G401 (cell line): ENCODE data around the gene LHX6. TPM values are rescaled to one million over a fixed set of nuclear protein-coding genes. Genes with fewer than 3 reads are reported as not detected.
A peak's percentile ranks its signal among the peaks of the same experiment; 100 is the strongest.

Source experiments
- DNase-seq: peaks from one replicate; pipeline ENCODE4 v3.0.0-alpha.2; 2015; ENCODE audit warnings: low spot score
- in situ Hi-C: cut with HindIII; loops from 2 replicates; pipeline ENCODE4 v1.10.0; 2016; ENCODE audit warnings: low sequenced_read_pairs, mixed read lengths
- total RNA-seq: library from RNA; depleted of rRNA; stranded (reverse); fragments of >200 nt; shearing (Covaris generic); gene quantifications from 2 replicates; pipeline ENCODE4 v1.2.3, GENCODE V29; 2014

The LHX6 gene
- total RNA-seq, 1 experiment from 2014 or later, result 34.8 TPM

GRCh38 chr9:122197882-122198281 is 30.9 kb downstream of the LHX6 start:
- DNase-seq, result no peak
- in situ Hi-C loops, result no loop called here

- in situ Hi-C loops, result no loop called here
- DNase-seq, result no peak
Measured at GRCh38 chr9:122197426-122197825, 31.3 kb downstream of the LHX6 start.

- no peak for DNase-seq
- in situ Hi-C loops, result no loop called here
Measured at GRCh38 chr9:122195875-122196274, 32.9 kb downstream of the LHX6 start.

- in situ Hi-C loops, result no loop called here
- no peak for DNase-seq
Measured at GRCh38 chr9:122193651-122194050, 35.1 kb downstream of the LHX6 start.

GRCh38 chr9:122192914-122193525 is 35.7 kb downstream of the LHX6 start:
- no peak for DNase-seq
- in situ Hi-C loops, result no loop called here

- no peak for DNase-seq
- in situ Hi-C loops, result no loop called here
Measured at GRCh38 chr9:122192261-122192875, 36.4 kb downstream of the LHX6 start.

GRCh38 chr9:122191584-122191983 is 37.2 kb downstream of the LHX6 start:
- in situ Hi-C loops, result no loop called here
- DNase-seq, result no peak

GRCh38 chr9:122190597-122191381 is 38.0 kb downstream of the LHX6 start:
- no peak for DNase-seq

GRCh38 chr9:122188369-122188768 is 40.4 kb downstream of the LHX6 start:
- in situ Hi-C loops, result no loop called here
- no peak for DNase-seq

More at GRCh38 chr9:122190597-122191381, 38.0 kb downstream of the LHX6 start:
- in situ Hi-C loops, result no loop called here

- in situ Hi-C loops, result no loop called here
- DNase-seq, result no peak
Measured at GRCh38 chr9:122186777-122187470, 41.8 kb downstream of the LHX6 start.

- in situ Hi-C loops, result no loop called here
- DNase-seq, result peak; percentile 15
Measured at GRCh38 chr9:122186301-122186700, 42.5 kb downstream of the LHX6 start.

GRCh38 chr9:122184551-122184950 is 44.2 kb downstream of the LHX6 start:
- no peak for DNase-seq
- in situ Hi-C loops, result no loop called here

- no peak for DNase-seq
- in situ Hi-C loops, result no loop called here
Measured at GRCh38 chr9:122183501-122183900, 45.3 kb downstream of the LHX6 start.

GRCh38 chr9:122180633-122181032 is 48.1 kb downstream of the LHX6 start:
- DNase-seq, result no peak
- in situ Hi-C loops, result no loop called here

- in situ Hi-C loops, result no loop called here
Measured at GRCh38 chr9:122179690-122180074, 49.1 kb downstream of the LHX6 start.

GRCh38 chr9:122179054-122179689 is 49.6 kb downstream of the LHX6 start:
- in situ Hi-C loops, result no loop called here
- DNase-seq, result no peak

More at GRCh38 chr9:122179690-122180074, 49.1 kb downstream of the LHX6 start:
- no peak for DNase-seq

- in situ Hi-C loops, result no loop called here
- DNase-seq, result no peak
Measured at GRCh38 chr9:122176916-122177315, 51.8 kb downstream of the LHX6 start.

- DNase-seq, result no peak
- in situ Hi-C loops, result no loop called here
Measured at GRCh38 chr9:122173670-122174069, 55.1 kb downstream of the LHX6 start.

- in situ Hi-C loops, result no loop called here
Measured at GRCh38 chr9:122172131-122172530, 56.6 kb downstream of the LHX6 start.

More at GRCh38 chr9:122172131-122172530, 56.6 kb downstream of the LHX6 start:
- no peak for DNase-seq
